HCEC 1CT (cell line): ENCODE data around the gene LYVE1.

Experiments
- DNase-seq: peaks from one replicate; pipeline ENCODE4 v3.0.0-alpha.2; 2017

The LYVE1 gene

GRCh38 chr11:10590218-10590915, 21.9 kb upstream of the LYVE1 start:
- DNase-seq: peak; percentile 42

- DNase-seq: no peak
Observed at GRCh38 chr11:10588904-10589303, 20.4 kb upstream of the LYVE1 start.

GRCh38 chr11:10587995-10588394, 19.5 kb upstream of the LYVE1 start:
- DNase-seq: no peak

GRCh38 chr11:10587388-10587787, 18.9 kb upstream of the LYVE1 start:
- no peak for DNase-seq

GRCh38 chr11:10584071-10584501, 15.6 kb upstream of the LYVE1 start:
- DNase-seq: no peak

GRCh38 chr11:10581481-10582019, 13.1 kb upstream of the LYVE1 start:
- DNase-seq: peak; percentile 23

- DNase-seq: no peak
Observed at GRCh38 chr11:10580623-10581022, 12.2 kb upstream of the LYVE1 start.

GRCh38 chr11:10579700-10580099, 11.2 kb upstream of the LYVE1 start:
- no peak for DNase-seq

- no peak for DNase-seq
Observed at GRCh38 chr11:10576035-10576398, 7.6 kb upstream of the LYVE1 start.

GRCh38 chr11:10575346-10576034, 7.0 kb upstream of the LYVE1 start:
- no peak for DNase-seq

GRCh38 chr11:10573556-10573955, 5.1 kb upstream of the LYVE1 start:
- no peak for DNase-seq

GRCh38 chr11:10573028-10573427, 4.6 kb upstream of the LYVE1 start:
- DNase-seq: no peak

- no peak for DNase-seq
Observed at GRCh38 chr11:10572533-10572932, 4.1 kb upstream of the LYVE1 start.

- DNase-seq: no peak
Observed at GRCh38 chr11:10567446-10567845, 1.0 kb downstream of the LYVE1 start.

GRCh38 chr11:10566257-10566957, 2.1 kb downstream of the LYVE1 start:
- no peak for DNase-seq

GRCh38 chr11:10565493-10565892, 3.0 kb downstream of the LYVE1 start:
- DNase-seq: no peak

GRCh38 chr11:10564696-10565318, 3.7 kb downstream of the LYVE1 start:
- peak; percentile 18 for DNase-seq

GRCh38 chr11:10564030-10564429, 4.4 kb downstream of the LYVE1 start:
- no peak for DNase-seq

- DNase-seq: no peak
Observed at GRCh38 chr11:10561947-10562346, 6.5 kb downstream of the LYVE1 start.

GRCh38 chr11:10561043-10561818, 7.2 kb downstream of the LYVE1 start:
- DNase-seq: no peak

GRCh38 chr11:10558288-10558687, 10.2 kb downstream of the LYVE1 start:
- no peak for DNase-seq

GRCh38 chr11:10556590-10556989, 11.9 kb downstream of the LYVE1 start:
- DNase-seq: no peak
